Cardiac septum (tissue), 1 donor: Measurements from ENCODE around the gene NVL. TPM values are rescaled to one million over a fixed set of nuclear protein-coding genes. Genes with fewer than 3 reads are reported as not detected.

ENCODE experiments used
- DNase-seq: peaks from one replicate; pipeline ENCODE4 v3.0.0-alpha.2; 2020; ENCODE audit warnings: low spot score
- intact Hi-C: fragments of 100-400 bp; cut with DNase I; formaldehyde crosslinking; loops from one replicate; pipeline ENCODE4 v1.14.0; 2022
- total RNA-seq: library from RNA; stranded (reverse); fragmentation: NEBNext Ultra II Directional; extraction: Animal tissue kit (Norgen Biotek cat#: 25700); gene quantifications from one replicate; pipeline ENCODE4 v1.2.1, GENCODE V29; 2021
- donor health status: DM: no; HTN: no; CAD: no.

NVL gene
- total RNA-seq, 1 donor from 2014 or later, result 11.6 TPM

- no peak for DNase-seq
- intact Hi-C loops, result no loop called here
Measured at GRCh38 chr1:224298346-224299330, 31.3 kb downstream of the NVL start.

- intact Hi-C loops, result no loop called here
- no peak for DNase-seq
Measured at GRCh38 chr1:224294775-224295174, 35.2 kb downstream of the NVL start.

GRCh38 chr1:224292419-224292818 lies 37.6 kb downstream of the NVL start:
- no peak for DNase-seq
- intact Hi-C loops, result no loop called here

- intact Hi-C loops, result no loop called here
- DNase-seq, result no peak
Measured at GRCh38 chr1:224289396-224289795, 40.6 kb downstream of the NVL start.

GRCh38 chr1:224287714-224288113 lies 42.3 kb downstream of the NVL start:
- no peak for DNase-seq
- intact Hi-C loops, result no loop called here

GRCh38 chr1:224282140-224282539 lies 47.8 kb downstream of the NVL start:
- intact Hi-C loops, result no loop called here
- no peak for DNase-seq

- DNase-seq, result no peak
- intact Hi-C loops, result no loop called here
Measured at GRCh38 chr1:224276771-224277487, 53.0 kb downstream of the NVL start.

GRCh38 chr1:224274970-224275626 lies 54.9 kb downstream of the NVL start:
- DNase-seq, result no peak
- intact Hi-C loops, result no loop called here

- DNase-seq, result no peak
- intact Hi-C loops, result no loop called here
Measured at GRCh38 chr1:224273641-224274040, 56.3 kb downstream of the NVL start.

GRCh38 chr1:224271106-224271505 lies 58.9 kb downstream of the NVL start:
- intact Hi-C loops, result no loop called here
- DNase-seq, result no peak

GRCh38 chr1:224267925-224268324 lies 62.0 kb downstream of the NVL start:
- intact Hi-C loops, result no loop called here

GRCh38 chr1:224266915-224267856 lies 62.8 kb downstream of the NVL start:
- intact Hi-C loops, result no loop called here
- no peak for DNase-seq

More at GRCh38 chr1:224267925-224268324, 62.0 kb downstream of the NVL start:
- no peak for DNase-seq

GRCh38 chr1:224266105-224266914 lies 63.7 kb downstream of the NVL start:
- intact Hi-C loops, result no loop called here
- DNase-seq, result no peak

- DNase-seq, result no peak
- intact Hi-C loops, result no loop called here
Measured at GRCh38 chr1:224264321-224264720, 65.7 kb downstream of the NVL start.

GRCh38 chr1:224262373-224263054 lies 67.5 kb downstream of the NVL start:
- intact Hi-C loops, result no loop called here
- no peak for DNase-seq

GRCh38 chr1:224259986-224260385 lies 70.0 kb downstream of the NVL start:
- intact Hi-C loops, result no loop called here
- DNase-seq, result no peak

- DNase-seq, result no peak
- intact Hi-C loops, result no loop called here
Measured at GRCh38 chr1:224258351-224258750, 71.6 kb downstream of the NVL start.

- intact Hi-C loops, result no loop called here
- DNase-seq, result no peak
Measured at GRCh38 chr1:224256640-224257039, 73.3 kb downstream of the NVL start.
